ENCODE results near the gene FADS1. TPM values are rescaled to one million over a fixed set of nuclear protein-coding genes. Genes with fewer than 3 reads are reported as not detected.

The FADS1 gene
- total and polyA plus RNA-seq, 4 experiments from 2014 or later: 0.70 to 2.2 (median 1.2) TPM

DNA sequence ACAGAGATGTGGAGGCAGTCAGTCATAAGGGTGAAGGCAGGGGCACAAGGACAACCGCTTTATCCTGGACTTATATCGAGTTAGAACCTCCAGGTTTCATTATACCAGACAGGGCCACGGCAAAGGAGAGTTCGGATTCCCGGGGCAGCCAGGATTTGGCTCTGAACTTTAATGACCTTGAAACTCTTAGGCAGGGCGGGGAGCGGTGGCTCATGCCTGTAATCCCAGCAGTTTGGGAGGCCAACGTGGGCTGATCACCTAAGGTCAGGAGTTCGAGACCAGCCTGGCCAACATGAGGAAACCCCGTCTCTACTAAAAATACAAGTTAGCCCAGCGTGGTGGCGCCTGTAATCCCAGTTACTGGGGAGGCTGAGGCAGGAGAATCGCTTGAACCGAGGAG is 65.4 kb downstream of the FADS1 start:
- H3K36me3 Mint-ChIP-seq: no peaks in the 10 kb centered on the region
- Histone ChIP-seq H3K36me3 (ENCODE audit: insufficient read depth, low read length) (no peaks in the 10 kb centered on the region), H3K27ac (ENCODE audit: low read depth, low read length) (no peak overlapping the region), H3K9me3 (ENCODE audit: control insufficient read depth in 1 of 2, low read length in 2 of 2) (no peaks in the 10 kb centered on the region), H3K27me3 (ENCODE audit: insufficient read depth, low read length) (no peaks in the 10 kb centered on the region), H3K4me1 (ENCODE audit: insufficient read depth, low read length) (peaks cover 16% of the 10 kb centered on the region), H3K4me3 (ENCODE audit: low read length in 2 of 2) (no peak overlapping the region)
- H3K27me3 Mint-ChIP-seq: peaks cover 11 to 14% of the 10 kb centered on the region in 2 donors
- peaks cover 2 to 31% (median 18%) of the 10 kb centered on the region in 4 donors for H3K4me1 Mint-ChIP-seq
- ChIA-PET POLR2A (ENCODE audit: partially characterized antibody) (no interaction called here), CTCF (ENCODE audit: partially characterized antibody) (interaction anchor here (0.9 to 3.4 kb wide), 5 partner anchors 14 to 68 kb away, joined by 3 to 10 read pairs (median 4); no protein-coding TSS in a partner anchor)
- intact Hi-C loops (cut with micrococcal nuclease): no loop called here
- DNase-seq: no peak
- H3K27ac Mint-ChIP-seq: peak overlapping the region in 2 of 7 donors; percentile 6 to 42
- H3K9me3 Mint-ChIP-seq: no peaks in the 10 kb centered on the region
- H3K4me3 Mint-ChIP-seq: peak overlapping the region in 7 of 8 donors; percentile 22 to 85 (median 49)

DNA sequence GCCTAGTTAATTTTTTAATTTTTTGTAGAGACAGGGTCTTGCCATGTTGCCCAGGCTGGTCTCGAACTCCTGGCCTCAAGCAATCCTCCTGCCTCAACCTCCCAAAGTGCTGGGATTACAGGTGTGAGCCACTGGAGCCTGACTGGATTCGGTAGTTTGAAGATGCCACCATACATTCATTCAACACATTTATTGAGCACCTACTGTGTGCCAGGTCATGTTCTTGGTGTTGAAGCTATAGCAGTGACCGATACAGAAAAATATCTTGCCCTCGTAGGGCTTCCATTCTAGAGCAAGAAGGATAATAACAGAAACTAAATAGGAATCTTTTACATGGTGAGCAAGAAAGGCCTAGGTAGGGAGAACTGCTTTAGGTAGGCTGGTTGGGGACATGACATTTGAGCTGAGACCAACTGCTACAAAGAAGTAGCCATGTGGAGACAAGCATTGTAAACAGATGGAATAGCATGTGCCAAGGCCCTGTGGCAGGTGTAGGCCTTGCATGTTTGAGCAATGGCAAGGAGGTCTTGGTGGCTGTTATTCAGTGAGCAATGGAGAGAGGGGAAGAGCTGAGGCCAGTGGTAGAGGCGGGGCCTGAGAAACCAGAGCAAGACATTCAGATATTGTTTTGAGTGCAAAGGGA is 66.1 kb downstream of the FADS1 start:
- peaks cover 11 to 14% of the 10 kb centered on the region in 2 donors for H3K27me3 Mint-ChIP-seq

More for the DNA sequence above, 66.1 kb downstream of the FADS1 start:
- H3K27ac ChIP-seq (ENCODE audit: low read depth, low read length): no peak overlapping the region
- H3K4me1 ChIP-seq (ENCODE audit: insufficient read depth, low read length): peaks cover 10% of the 10 kb centered on the region
- Mint-ChIP-seq H3K36me3 (no peaks in the 10 kb centered on the region), H3K9me3 (no peaks in the 10 kb centered on the region), H3K4me1 (peaks cover 2 to 25% (median 14%) of the 10 kb centered on the region in 4 donors), H3K4me3 (peak overlapping the region in 7 of 8 donors; percentile 22 to 71 (median 49)), H3K27ac (peak overlapping the region in 2 of 7 donors; percentile 6 to 42)
- no peak for DNase-seq
- no peaks in the 10 kb centered on the region for H3K27me3 ChIP-seq (ENCODE audit: insufficient read depth, low read length)
- no peak overlapping the region for H3K4me3 ChIP-seq (ENCODE audit: low read length in 2 of 2)
- H3K36me3 ChIP-seq (ENCODE audit: insufficient read depth, low read length): no peaks in the 10 kb centered on the region
- ChIA-PET POLR2A (ENCODE audit: partially characterized antibody) (no interaction called here), CTCF (ENCODE audit: partially characterized antibody) (interaction anchor here (1.5 to 3.4 kb wide), 4 partner anchors 17 to 67 kb away, joined by 3 to 10 read pairs (median 4); no protein-coding TSS in a partner anchor)
- H3K9me3 ChIP-seq (ENCODE audit: control insufficient read depth in 1 of 2, low read length in 2 of 2): no peaks in the 10 kb centered on the region
- intact Hi-C loops (cut with micrococcal nuclease): no loop called here

Other genes with a start within 250 kb of the FADS1 start
- not detected for gene SYT7, start 235.9 kb downstream of the FADS1 start, total RNA-seq
- not detected for gene SYT7, start 235.9 kb downstream of the FADS1 start, polyA plus RNA-seq
- under 1 TPM; 0.30 to 0.44 TPM for gene DAGLA, start 136.6 kb downstream of the FADS1 start, total RNA-seq
- under 1 TPM in 1 of 2 donors, not detected in 1; 0.52 TPM for gene DAGLA, start 136.6 kb downstream of the FADS1 start, polyA plus RNA-seq
- gene MYRF, start 64.4 kb downstream of the FADS1 start, total RNA-seq: 1 to 10 TPM in 1 of 2 experiments, under 1 TPM in 1; 0.94 to 1.6 TPM
- gene MYRF, start 64.4 kb downstream of the FADS1 start, polyA plus RNA-seq: under 1 TPM; 0.44 to 0.83 TPM
- 100 to 1,000 TPM; 113 to 117 TPM for gene TMEM258, start 24.4 kb downstream of the FADS1 start, total RNA-seq
- gene TMEM258, start 24.4 kb downstream of the FADS1 start, polyA plus RNA-seq: 100 to 1,000 TPM; 186 to 276 TPM
- gene FEN1, start 24.1 kb downstream of the FADS1 start, total RNA-seq: 1 to 10 TPM; 7.4 to 8.0 TPM
- gene FEN1, start 24.1 kb downstream of the FADS1 start, polyA plus RNA-seq: 10 to 100 TPM; 12.7 to 15.4 TPM
- gene FADS2, start 11.3 kb upstream of the FADS1 start, total RNA-seq: under 1 TPM; 0.22 to 0.73 TPM
- gene FADS2, start 11.3 kb upstream of the FADS1 start, polyA plus RNA-seq: under 1 TPM; 0.06 to 0.94 TPM
- 1 to 10 TPM; 5.9 to 7.8 TPM for gene FADS3, start 74.5 kb upstream of the FADS1 start, total RNA-seq
- gene FADS3, start 74.5 kb upstream of the FADS1 start, polyA plus RNA-seq: 1 to 10 TPM; 2.9 to 3.0 TPM
- under 1 TPM; 0.44 to 0.53 TPM for gene RAB3IL1, start 100.6 kb upstream of the FADS1 start, total RNA-seq
- gene RAB3IL1, start 100.6 kb upstream of the FADS1 start, polyA plus RNA-seq: not detected
- under 1 TPM; 0.26 to 0.50 TPM for gene BEST1, start 133.3 kb upstream of the FADS1 start, total RNA-seq
- 1 to 10 TPM; 1.3 TPM for gene BEST1, start 133.3 kb upstream of the FADS1 start, polyA plus RNA-seq
- gene FTH1, start 150.6 kb upstream of the FADS1 start, total RNA-seq: 100 to 1,000 TPM; 695 to 763 TPM
- gene FTH1, start 150.6 kb upstream of the FADS1 start, polyA plus RNA-seq: 1,000 to 10,000 TPM; 3,123 to 3,378 TPM

Measured in CD4-positive, alpha-beta memory T cell (primary cell).